ENCODE measurements around the gene LYPD5. TPM values are rescaled to one million over a fixed set of nuclear protein-coding genes. Genes with fewer than 3 reads are reported as not detected.
A peak's percentile ranks its signal among the peaks of the same experiment; 100 is the strongest.
"Not testable (repeated sequence)": the region's sequence is repeated elsewhere in the genome, so short reads cannot be mapped to it uniquely, and the experiment has no call there.

The LYPD5 gene
- total RNA-seq, 6 experiments from 2014 or later = 0.80 to 0.87 TPM; not detected in 4

GRCh38 chr19:43807651-43808050 is 5.4 kb upstream of the LYPD5 start:
- Histone ChIP-seq H3K36me3 (no peaks in the 10 kb centered on the region), H3K27me3 (no peaks in the 10 kb centered on the region), H3K27ac (no peak overlapping the region), H3K4me3 (no peak overlapping the region), H3K9me3 (no peaks in the 10 kb centered on the region), H3K4me1 (no peaks in the 10 kb centered on the region)
- no peak for DNase-seq
- TF ChIP-seq POLR2A (IDR thresholded peaks at IDR 0.05) (no peak), CTCF (IDR thresholded peaks at IDR 0.05) (no peak)
- intact Hi-C loops (cut with DNase I) = no loop called here
- no peak for ATAC-seq

DNA sequence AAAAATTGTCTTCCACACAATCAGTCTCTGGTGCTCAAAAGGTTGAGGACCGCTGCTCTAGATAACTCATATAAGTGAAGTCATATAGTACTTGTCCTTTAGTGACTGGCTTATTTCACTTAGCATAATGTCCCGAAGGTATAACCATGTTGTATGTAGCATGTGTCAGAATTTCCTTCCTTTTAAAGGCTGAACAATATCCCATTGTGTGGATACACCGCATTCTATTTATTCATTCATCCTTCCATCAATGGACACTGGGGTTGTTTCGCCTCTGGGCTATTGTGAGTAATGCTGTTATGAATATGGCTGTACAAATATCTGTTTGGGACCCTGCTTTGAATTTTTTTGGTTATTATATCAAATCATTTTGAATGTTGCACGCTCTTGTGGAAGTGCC is 4.6 kb upstream of the LYPD5 start:
- H3K27me3 ChIP-seq = no peaks in the 10 kb centered on the region
- no peaks in the 10 kb centered on the region for H3K9me3 ChIP-seq
- H3K4me1 ChIP-seq = no peaks in the 10 kb centered on the region
- no peak overlapping the region for H3K27ac ChIP-seq
- TF ChIP-seq CTCF (IDR thresholded peaks at IDR 0.05) = no peak
- TF ChIP-seq POLR2A (IDR thresholded peaks at IDR 0.05) = no peak
- H3K36me3 ChIP-seq = no peaks in the 10 kb centered on the region
- ATAC-seq = no peak
- intact Hi-C loops (cut with DNase I) = no loop called here
- no peak for DNase-seq
- no peak overlapping the region for H3K4me3 ChIP-seq
- WGBS (ENCODE audit: insufficient coverage, low coverage, low lambda C conversion rate, missing lambda C conversion rate) = 52% methylated on average over 5 of the region's 5 CpGs

- H3K9me3 ChIP-seq; DNase-seq; intact Hi-C loops (cut with DNase I); H3K4me1 ChIP-seq; H3K27me3 ChIP-seq; ATAC-seq; H3K36me3 ChIP-seq; H3K27ac ChIP-seq; H3K4me3 ChIP-seq: not testable (repeated sequence)
- 71% methylated on average over 7 of the region's 7 CpGs for WGBS (ENCODE audit: insufficient coverage, low coverage, low lambda C conversion rate, missing lambda C conversion rate)
Observed at GRCh38 chr19:43806401-43806800, 4.2 kb upstream of the LYPD5 start.

GRCh38 chr19:43804432-43804831 is 2.2 kb upstream of the LYPD5 start:
- DNase-seq (no peak), ATAC-seq (no peak)
- intact Hi-C loops (cut with DNase I) = no loop called here
- TF ChIP-seq POLR2A (IDR thresholded peaks at IDR 0.05) (no peak), CTCF (IDR thresholded peaks at IDR 0.05) (no peak)
- Histone ChIP-seq H3K9me3 (no peaks in the 10 kb centered on the region), H3K36me3 (no peaks in the 10 kb centered on the region), H3K27me3 (no peaks in the 10 kb centered on the region), H3K27ac (no peak overlapping the region), H3K4me1 (no peaks in the 10 kb centered on the region), H3K4me3 (no peak overlapping the region)
- 24% methylated on average over 2 of the region's 2 CpGs for WGBS (ENCODE audit: insufficient coverage, low coverage, low lambda C conversion rate, missing lambda C conversion rate)

DNA sequence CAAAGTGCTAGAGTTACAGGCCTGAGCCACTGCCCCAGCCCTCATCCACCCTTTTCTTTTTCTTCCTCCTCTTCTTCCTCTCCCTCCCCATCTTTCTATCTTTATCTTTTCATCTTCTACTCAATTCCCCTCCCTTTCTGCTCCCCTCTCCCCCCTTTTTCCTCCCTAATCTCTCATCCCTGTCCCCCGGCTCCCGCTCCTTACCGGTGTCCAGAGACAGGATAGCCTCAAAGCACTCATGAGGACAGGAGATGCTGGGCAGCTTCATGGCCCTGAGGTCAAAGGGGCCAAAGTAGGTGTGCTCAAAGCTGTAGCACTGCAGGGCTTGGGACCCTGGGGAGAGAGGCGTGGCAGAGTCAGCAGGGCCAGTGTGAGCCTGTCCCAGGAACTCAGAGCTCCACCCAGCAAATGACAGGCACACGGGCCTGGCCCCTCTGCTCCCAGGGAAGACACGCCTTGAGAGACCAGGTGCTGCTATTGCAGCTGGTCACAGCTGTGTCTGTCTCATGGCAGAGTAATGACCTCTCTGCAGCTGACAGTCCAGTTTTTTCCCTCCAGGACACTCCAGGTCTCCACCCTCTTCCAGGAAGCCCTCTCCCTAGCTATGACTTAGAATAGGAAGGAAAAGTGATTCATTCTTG is 2.6 kb downstream of the LYPD5 start:
- 44% methylated on average over 5 of the region's 6 CpGs for WGBS (ENCODE audit: insufficient coverage, low coverage, low lambda C conversion rate, missing lambda C conversion rate)
- H3K27ac ChIP-seq = no peak overlapping the region
- H3K27me3 ChIP-seq = no peaks in the 10 kb centered on the region
- H3K36me3 ChIP-seq = no peaks in the 10 kb centered on the region
- no peak overlapping the region for H3K4me3 ChIP-seq
- peaks cover 0 to 4% (median 0%) of the 10 kb centered on the region in 4 donors for H3K4me1 ChIP-seq
- no peak for TF ChIP-seq POLR2A (IDR thresholded peaks at IDR 0.05)
- ATAC-seq (peak in 2 of 4 donors; percentile 9 to 37), DNase-seq (no peak)
- intact Hi-C loops (cut with DNase I) = no loop called here
- H3K9me3 ChIP-seq = no peaks in the 10 kb centered on the region

All from right lobe of liver (tissue), 6 donors.